GM19035 (cell line): ENCODE measurements around the gene CEP192.
"Not testable (repeated sequence)": the region's sequence is repeated elsewhere in the genome, so short reads cannot be mapped to it uniquely, and the experiment has no call there.

Experiments used
- ATAC-seq: cut with Tn5 transposase; IDR thresholded peaks from one replicate; pipeline ENCODE4 v1.9.1; 2021; ENCODE audit not compliant: unreplicated experiment

The CEP192 gene

DNA sequence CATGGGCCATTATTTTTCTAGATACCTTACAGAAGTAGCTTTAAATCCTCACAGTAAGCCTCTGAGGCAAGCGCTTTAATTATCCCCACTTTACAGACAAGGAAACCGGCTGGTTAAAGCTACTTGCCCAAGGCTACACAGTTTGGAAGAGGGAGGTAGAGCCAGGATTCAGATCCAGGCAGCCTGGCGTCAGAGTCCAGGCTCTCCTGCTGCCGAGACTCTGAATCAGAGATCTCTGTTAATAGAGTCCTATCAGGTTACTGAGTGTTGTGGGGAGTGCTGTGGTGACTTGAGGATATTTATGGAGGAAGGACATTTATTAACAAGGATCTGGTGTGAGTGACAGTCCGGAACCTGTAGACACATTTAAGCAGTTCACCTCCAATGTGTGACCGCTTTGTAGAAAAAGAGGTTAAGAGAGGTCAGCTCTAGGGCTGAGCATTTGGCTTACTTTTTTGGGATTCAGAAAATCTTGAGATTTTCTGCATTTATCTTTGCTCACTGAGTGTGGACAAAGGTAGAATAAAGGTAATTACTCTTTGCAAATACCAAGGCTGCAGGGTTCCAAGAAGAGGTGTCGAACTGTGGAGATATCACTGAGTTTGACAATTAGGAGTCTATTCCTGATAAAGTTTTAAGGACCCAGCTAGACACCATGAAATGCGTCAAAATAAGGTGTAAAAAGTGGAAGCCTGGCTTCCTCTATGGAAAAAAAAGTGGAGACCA lies 1.6 kb upstream of the CEP192 start:
- ATAC-seq, result no peak

DNA sequence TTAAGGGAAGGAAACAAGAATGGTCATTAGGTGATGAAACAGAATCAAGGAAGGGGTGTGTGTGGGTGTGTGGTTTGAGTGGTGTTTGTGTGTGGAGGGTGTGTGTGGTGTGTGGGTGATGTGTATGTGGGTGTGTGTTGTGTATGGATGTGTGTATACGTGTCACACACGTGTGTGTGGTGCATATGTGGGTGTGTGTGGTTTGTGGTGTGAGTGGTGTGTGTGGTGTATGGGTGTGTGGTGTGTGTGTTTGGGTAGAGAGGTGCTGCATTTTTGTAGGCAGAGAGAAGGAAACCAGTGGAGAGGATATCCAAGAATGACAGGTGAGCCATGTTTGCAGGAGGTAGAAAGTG lies 1.1 kb upstream of the CEP192 start:
- no peak for ATAC-seq

DNA sequence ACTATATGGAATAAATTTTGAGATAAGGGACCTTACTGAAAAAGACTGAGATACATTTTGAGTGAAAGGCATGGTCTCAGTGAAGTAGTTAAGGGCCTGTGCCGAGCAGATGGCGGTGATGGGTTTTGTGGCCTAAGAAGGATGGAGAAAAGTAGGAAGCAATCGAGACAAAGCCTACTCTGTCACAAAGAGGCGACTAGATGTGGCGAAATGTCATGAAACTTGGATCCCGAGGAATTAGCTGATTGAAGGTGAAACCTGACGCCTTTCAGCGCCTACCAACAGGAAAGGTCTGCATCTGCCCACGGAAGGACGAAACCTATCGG lies 558 bp upstream of the CEP192 start:
- no peak for ATAC-seq

DNA sequence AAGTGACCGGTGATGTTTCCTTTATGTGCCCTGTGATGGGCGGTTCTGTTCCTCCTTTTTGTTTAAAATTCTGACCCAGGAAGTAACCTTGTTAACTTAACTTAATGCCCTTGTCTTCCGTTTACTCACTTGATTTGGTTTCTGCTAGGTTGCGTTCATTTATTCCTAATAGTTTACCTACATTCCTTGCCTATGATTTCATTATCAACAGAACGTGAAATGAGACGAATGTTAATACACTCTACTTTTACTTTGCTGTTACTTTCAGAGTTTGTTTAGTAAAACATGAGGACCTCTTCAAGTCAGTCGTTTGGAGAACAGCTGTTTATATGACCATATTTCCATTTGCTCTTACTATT lies 638 bp downstream of the CEP192 start:
- ATAC-seq, result no peak

DNA sequence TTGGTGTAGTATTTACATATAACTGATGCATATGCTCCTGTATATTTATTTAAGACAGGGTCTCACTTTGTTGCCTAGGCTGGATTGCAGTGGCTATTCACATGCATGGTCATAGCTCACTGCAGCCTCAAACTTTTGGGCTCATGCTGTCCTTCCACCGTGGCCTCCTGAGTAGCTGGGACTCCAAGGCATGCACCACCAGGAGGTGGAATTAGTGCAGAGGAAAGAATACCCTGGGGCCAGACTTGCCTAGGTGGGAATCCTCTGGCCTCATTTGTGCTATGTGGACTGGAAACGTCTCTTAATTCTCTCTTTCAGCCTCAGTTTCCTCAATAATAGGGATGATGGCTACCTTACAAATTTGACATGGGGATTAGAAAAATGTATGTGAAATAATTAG lies 2.3 kb downstream of the CEP192 start:
- ATAC-seq, result no peak

DNA sequence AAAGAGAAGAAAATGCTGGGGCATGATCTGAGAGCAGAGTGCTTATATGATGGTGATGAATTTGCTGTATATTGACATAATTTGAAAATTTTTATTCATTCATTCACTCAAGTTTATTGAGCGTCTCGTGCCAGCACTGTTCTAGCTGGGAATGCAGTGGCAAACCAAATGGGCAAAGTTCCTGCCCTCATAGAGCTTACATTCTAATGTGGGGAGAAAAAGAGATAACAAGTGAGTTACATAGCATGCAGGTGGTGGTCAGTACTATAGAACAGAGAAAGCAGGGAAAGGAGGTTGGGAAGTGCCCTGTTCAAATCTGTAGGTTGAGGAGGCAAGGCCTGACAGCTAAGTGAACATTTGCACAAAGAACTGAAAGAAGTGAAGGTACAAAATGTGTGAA lies 4.3 kb downstream of the CEP192 start:
- ATAC-seq, result no peak

DNA sequence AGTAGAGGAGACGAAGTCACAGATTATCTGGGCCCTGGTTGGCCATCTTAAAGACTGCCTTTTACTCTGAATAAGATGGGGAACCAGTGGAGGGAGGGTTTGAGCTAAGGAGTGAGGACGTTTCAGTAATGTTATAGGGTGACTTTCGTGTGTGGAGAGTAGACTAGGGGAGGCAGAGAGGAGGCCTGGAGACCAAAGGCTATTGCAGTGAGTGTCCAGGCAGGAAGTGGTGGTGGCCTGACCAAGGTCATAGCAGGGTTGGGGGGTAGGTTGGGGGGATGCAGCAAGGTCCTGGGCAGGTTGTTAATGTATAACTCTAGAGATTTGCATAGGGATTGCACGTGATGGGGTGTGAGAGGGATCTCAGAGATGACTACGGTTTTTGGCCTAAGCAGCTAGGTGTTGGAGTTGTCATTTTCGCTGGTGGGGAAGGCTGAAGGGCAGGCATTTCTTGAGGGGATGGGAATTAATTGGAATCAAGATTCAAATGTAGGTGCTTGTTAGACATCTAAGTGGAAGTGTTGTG lies 4.9 kb downstream of the CEP192 start:
- ATAC-seq, result no peak

DNA sequence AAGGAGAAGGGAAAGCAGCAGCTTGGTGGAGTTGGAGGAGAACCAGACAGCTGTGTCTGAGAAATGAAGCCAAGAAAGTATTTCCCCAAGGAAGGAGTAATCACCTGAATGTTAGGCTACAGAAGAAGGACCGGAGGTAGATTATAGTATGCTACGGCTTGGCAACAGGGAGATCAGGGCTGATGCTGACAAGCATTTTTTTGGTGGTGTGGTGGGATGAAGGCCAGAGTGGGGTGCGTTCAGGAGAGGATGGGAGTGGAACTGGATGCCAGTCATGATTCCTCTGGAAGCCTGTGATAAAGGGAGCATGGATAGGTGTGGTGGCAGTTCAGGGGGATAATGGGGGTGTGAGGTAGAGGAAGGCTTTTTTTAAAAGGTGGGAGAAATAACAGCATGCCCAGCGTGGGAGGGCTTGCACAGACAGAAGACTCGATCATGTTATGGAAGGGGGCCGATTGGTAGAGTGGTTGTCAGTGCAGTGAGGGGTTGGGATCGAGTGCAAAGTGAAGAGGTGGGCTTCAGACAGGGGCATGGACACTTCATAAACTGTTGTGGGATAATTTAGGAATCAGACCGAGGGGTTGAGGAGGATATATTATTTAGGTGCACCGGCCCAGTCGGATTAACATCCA lies 5.6 kb downstream of the CEP192 start:
- ATAC-seq, result no peak

DNA sequence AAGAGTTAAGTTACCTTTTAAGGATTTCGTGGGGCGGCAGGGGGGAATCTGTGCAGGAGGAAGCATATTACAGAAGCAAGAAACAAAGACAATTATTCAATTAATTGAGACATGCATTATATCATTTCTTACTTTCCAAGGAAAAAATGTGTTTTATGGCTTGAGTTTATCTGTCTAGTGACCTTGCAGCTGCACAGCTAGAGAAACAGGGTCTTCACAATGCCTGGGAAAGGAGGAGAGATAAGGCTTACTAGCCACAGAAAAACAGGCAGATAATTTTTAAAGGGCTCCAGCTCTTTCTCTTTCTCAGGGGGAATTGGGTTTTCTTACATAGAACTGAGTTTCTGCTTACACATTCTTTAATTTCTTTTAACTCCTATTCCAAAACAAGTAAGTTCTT lies 6.2 kb downstream of the CEP192 start:
- not testable (repeated sequence) for ATAC-seq

DNA sequence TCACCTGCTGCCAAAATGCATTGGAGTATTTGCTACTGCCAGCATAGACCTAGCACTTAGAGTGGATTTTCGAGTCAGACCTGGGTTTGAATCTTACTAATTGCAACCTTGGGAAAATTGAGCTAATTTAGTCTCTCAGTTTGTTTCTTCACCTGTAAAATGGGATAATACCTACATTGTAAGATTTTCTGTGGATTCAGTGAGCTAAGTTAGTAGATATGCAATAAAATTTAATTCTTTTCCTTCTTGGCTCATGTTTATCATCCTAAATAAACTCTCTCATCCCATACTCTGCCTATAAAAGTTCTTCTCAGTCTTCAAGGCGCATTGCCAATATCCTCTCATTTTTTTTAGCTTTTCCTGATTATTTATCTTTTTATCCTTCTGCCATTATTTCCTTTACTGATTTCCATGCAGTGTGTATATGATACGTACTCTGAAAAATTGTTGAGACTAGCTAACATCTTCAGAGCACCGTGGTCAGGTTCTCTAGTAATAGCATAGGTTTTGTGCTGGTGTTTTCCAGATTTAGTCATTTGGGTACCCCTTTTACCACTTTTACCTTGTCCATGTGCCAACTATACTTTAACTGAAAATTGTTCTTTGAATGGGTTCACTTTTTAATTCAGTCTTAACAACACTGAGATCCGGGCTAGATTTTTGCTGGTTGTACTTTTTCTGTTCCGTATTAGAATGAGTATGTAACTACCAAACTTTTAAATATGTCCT lies 7.3 kb downstream of the CEP192 start:
- no peak for ATAC-seq

DNA sequence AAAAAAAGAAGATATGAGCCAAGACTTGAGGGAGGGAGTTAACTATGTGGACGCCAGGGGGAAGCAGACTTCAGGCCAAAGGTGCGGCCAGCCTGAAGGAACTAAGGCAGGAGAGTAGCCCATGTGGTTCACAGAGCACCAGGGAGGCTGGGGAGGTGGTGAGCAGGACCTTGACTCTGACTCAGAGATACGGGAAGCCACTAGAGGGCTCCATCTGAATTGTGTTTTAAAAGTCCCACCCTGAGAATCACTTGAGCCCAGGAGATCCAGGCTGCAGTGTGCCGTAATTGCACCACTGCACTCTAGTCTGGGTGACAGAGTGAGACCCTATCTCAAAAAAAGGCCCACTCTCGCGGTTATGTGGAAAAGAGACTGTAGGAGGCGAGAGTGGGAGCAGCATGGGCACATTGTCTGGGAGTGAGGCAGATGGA lies 12.3 kb downstream of the CEP192 start:
- no peak for ATAC-seq

DNA sequence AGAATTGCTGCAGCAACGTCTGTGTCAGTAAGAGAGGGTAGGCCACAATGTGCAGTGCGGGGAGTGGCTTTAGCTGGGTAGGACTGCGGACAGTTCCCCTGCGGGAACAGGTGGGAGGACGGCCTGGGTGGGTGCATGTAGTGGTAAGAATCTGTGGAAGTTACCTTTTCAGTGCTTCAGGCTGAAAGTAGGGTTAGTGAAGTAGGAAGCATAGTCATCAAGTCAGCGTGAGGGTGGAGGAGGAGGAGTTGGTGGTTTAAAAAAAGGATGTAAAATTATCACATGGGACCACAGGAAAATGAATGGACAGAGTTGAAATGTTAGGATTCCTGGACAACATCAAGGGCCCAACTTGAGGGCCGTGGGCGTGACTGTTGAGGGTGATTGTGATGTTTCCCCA lies 13.2 kb downstream of the CEP192 start:
- no peak for ATAC-seq

DNA sequence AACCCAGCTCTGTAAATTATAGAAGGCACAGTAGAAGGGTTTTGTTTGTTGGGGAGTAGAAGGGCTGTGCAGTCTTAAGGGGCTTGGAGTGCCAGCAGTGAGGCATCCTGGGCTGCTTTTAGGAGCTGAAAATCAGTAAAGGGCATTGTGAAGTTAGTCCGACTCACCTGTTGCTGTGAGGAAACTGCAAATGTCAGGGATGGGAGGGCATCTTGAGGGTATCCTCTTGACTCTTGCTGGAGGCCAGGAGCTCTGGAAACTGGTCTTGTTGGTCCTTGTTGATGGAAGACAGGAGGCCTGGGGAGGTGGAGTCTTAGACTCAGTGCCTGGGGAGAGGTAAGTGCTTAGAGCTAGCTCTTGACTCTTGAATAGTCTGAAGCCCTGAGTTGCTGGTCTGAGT lies 14.1 kb downstream of the CEP192 start:
- no peak for ATAC-seq

DNA sequence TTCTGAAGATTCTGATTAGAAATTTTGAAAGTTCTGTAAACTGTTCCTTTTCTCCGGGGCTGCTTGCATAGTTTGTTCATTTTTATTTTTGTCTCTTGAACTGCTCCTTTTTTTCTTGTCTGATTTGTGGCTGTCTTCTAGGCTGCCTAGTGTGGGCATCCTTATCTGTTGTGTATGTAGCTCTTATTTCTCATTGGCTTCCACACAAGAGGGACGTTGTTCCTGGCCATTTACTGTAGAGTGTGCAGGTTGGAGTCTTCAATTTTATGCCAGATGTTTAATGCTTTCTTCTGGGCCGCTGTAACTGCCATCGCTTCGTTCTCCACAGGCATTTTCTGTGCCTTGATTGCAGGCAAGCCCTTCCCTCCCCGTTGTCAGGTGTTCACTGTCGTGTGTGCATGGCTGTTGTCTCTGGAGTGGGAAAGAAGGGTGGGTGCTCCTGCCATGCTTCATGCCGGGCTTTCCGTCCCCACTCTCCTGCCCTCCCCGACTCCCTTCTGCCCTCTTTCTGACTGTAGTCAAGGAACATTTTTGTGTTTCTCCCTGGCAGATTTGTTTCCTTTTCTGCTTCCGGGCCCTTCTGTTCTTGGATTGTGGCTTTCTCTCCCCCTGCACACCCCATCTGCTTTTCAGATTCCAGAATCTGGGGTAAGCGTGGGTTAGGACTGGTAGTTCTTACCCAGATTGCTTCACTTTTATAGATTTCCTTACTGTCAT lies 15.5 kb downstream of the CEP192 start:
- no peak for ATAC-seq

DNA sequence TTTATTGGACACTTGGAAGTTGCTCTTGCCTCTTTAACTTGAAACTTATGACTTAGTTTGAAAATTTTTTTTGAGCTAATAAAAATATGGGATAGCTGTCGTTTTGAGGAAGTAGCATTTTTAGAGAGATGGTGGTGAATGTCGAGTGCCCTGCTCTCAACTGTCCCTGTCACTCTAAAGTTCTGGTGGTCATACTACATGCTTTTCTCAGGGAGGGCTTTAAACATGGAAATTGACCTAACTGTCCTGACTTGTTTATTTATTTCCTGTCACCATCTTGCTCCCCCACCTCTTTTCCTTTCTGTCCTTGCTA lies 16.0 kb downstream of the CEP192 start:
- ATAC-seq, result no peak

DNA sequence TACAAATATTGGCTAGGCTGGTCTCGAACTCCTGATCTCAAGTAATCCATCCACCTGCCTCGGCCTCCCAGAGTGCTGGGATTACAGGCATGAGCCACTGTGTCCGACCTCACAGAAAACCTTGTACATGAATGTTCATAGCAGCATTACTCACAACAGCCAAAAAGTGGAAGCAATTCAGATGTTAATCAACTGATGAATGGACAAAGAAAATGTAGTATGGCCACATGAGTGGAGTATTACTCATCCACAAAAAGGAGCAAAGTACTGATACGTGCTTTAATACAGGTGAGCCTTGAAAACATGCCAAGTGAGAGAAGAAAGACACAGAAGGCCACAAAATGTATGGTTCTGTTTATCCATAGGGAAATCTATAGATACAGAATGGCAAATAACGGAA lies 20.6 kb downstream of the CEP192 start:
- ATAC-seq, result no peak

DNA sequence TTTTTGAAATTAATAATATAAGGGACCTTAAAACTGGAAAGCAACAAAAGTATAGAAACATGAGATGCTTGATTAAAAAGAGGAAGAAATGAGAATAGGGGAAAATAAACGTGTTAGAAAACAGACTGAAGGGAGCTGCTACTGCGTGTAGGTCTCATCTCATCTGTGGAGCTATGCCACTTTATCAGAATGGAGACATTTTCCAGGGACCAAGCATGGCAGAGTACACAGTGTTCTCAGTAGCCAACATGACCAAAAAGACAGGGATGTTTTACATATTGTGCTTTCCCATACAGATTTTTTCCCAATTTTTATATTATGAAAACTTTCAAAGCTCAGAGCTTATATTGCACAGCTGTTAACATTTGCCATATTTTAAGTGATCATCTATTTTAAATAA lies 23.1 kb downstream of the CEP192 start:
- no peak for ATAC-seq

DNA sequence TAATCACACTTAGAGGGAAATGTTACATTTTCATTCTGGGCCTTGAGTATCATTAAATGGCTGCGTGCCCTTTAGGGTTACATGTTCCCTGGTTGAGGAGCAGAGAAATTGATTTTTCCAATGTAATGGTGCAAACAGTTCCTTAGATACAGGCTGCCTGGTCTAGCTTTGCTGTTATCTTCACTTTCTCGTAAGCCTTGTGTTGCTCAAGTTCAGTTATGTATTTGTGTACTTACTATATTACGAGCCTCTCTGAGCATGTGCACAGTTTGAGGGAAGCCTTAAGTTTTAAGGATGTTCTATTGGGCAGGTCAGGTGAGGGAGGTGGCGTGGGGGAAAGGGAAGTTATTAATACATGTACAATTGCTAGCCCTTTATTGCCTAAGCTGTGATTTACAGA lies 23.7 kb downstream of the CEP192 start:
- ATAC-seq, result no peak

DNA sequence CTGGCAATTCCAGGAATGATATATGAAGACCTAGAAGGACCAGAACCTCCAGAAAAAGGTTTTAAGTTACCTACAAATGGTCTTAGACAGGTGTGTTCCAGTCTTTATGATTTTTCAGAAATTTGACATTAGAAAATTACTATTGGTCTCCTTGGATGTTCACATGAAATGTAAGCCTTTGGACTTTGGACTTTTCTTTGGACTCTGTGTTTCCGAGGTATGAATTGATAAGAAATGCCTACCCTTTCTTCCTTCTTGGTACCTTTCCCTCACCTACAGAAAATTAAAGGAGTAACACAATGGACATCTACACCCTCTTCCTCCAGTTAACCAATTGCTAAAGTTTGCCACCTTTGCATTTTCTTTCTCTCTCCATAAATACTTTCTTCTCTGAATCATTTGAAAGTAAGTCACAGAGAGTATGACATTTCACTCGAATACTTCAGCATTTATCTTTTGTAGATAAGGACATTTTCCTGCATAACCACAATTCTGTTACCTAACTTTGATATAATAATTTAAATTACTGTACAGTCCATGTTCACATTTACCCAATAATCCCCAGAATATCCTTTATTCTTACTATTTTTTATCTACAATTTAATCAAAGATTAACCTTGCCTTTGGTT lies 26.2 kb downstream of the CEP192 start:
- no peak for ATAC-seq

DNA sequence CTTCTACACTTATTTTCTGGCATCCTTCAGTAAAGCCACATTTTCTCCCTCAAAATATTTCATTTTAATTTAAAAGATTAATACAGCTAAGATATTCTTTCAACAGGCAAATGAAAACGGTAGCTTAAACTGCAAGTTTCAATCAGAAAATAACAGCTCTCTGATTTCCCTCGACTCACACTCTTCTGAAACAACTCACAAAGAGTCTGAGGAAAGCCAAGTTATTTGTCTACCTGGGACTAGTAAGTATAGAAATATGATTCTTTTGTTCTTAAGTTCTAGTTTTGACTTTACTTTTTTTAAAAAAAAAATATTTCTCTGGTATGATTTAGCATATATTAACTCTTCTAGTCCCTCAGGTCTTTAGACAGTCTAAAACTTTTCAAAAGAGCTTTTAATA lies 27.2 kb downstream of the CEP192 start:
- ATAC-seq, result no peak

DNA sequence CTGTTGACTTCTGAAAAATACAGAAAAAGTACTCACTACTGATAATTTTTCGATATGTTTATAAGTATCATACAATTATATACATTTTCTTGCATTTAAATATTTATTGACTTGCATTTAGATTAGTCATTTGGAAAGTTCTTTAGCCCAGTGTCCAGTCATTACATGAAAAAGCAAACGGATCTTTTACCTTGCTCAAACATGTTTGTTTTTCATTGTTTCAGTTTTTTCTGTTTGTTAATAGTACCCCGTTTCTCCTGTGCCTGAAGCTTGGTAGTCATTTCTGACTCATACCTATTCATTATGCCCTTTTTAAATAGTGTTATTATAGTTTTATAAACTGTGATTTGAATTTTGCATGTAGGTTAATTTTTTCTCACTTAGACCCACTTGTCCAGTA lies 28.1 kb downstream of the CEP192 start:
- ATAC-seq, result peak; percentile 62
